CD4-positive, alpha-beta T cell treated with Interleukin-4 for 1 hour (primary cell): ENCODE results near the gene HSPBP1.

Experiments
- DNase-seq, 2 donors: peaks; one replicate each; pipeline ENCODE4 v3.0.0-alpha.2; 2020 to 2022

HSPBP1 gene, protein sequence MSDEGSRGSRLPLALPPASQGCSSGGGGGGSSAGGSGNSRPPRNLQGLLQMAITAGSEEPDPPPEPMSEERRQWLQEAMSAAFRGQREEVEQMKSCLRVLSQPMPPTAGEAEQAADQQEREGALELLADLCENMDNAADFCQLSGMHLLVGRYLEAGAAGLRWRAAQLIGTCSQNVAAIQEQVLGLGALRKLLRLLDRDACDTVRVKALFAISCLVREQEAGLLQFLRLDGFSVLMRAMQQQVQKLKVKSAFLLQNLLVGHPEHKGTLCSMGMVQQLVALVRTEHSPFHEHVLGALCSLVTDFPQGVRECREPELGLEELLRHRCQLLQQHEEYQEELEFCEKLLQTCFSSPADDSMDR

GRCh38 chr19:55279770-55280643 is at the start of gene HSPBP1:
HSPBP1 (minus strand) TSS chr19:55280110; CDS start chr19:55279608, 502 bp downstream.
- DNase-seq = peak; percentile 98

DNA sequence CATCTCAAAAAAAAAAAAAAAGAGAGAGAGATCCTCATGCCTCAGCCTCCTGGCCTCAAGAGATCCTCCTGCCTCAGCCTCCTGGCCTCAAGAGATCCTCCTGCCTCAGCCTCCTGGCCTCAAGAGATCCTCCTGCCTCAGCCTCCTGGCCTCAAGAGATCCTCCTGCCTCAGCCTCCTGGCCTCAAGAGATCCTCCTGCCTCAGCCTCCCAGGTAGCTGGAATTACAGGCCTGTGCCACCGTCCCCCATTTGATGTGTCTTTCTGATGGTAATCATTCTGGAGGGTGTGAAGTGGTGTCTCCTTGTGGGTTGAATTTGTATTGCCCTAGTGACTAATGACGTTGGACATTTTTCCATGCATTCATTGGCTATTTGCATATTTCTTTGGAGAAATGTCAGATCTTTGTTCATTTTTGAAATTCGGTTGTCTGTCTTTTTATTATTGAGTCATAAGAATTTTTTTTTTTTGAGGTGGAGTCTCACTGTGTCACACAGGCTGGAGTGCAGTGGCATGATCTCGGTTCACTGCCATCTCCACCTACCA is 48.9 kb upstream of the HSPBP1 start:
- peak in 1 of 2 donors; percentile 31 for DNase-seq

DNA sequence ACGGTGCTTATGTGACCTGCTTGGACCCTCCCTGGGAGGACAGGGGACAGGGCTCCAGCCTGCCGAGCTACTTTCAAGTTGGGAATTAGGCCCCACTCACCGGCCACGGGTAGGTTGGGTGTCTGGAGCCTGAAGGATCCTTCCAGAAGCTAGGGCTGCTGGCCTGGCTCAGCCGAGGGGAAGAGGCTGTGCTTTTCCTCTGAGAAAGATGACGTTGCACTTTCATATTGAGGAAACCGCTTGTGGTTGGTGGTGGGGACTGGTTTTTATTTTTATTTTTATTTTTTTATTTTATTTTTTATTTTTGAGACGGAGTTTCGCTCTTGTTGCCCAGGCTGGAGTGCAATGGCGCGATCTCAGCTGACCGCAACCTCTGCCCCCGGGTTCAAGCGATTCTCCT is 45.3 kb upstream of the HSPBP1 start, which contains the start of gene TMEM150B:
Gene TMEM150B (minus strand): TSS at position 170 of the 400 bp plus-strand sequence. CDS start 4,305 bp downstream, outside the sequence.
- DNase-seq = no peak

DNA sequence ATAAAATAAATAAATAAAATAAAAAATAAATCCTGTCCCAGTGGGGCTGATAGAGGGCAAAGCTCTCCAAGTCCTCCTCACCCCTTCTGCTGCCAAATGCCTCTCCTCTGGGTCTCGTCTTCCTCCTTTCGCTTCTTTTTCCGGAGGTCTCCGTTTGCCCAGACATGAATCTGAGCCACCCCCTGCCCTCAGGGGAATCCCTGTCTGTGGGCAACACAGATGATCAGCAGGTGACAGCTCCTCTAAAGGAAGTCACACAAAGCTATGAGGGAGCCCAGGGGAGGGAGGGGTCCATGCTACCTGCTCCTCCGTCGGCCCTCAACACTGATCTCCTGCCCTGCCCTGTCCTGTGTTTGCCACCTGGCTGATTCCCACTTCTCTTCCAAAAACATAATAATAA is 44.8 kb upstream of the HSPBP1 start:
- no peak for DNase-seq

DNA sequence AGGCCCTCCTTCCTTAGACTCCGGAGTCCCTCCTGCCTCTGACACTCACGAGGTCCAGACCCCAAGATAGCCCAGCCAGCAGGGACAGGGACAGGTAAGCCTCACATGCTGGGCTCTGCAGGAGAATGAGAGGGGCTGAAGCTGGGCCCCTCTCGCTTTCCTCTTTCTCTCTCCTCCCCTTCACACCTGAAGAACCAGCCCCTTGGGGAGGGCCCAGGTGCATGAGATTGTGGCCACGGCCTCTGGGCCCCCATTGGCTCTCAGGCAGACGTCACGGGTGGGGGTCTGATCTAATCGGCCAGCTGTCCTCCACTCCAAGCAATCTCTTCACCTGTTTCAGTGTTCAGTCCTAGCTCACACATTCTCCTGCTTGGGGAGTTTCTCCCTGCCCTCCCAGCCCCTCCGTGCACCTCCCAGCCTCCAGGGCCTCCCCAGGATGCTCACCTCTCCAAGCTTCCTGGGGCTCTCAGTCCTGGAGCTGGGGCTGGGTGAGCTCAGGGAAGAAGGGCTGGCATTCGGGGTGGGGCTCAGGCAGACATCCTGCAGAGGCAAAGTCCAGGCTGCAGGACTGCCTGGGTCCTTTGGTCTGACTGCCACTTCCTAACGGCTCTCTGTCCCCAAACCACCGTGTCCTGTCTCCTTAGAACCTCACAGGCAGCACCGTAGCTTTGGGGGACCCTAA is 42.4 kb upstream of the HSPBP1 start:
- DNase-seq = no peak

- DNase-seq = no peak
Measured at GRCh38 chr19:55321466-55322137, 41.7 kb upstream of the HSPBP1 start.

DNA sequence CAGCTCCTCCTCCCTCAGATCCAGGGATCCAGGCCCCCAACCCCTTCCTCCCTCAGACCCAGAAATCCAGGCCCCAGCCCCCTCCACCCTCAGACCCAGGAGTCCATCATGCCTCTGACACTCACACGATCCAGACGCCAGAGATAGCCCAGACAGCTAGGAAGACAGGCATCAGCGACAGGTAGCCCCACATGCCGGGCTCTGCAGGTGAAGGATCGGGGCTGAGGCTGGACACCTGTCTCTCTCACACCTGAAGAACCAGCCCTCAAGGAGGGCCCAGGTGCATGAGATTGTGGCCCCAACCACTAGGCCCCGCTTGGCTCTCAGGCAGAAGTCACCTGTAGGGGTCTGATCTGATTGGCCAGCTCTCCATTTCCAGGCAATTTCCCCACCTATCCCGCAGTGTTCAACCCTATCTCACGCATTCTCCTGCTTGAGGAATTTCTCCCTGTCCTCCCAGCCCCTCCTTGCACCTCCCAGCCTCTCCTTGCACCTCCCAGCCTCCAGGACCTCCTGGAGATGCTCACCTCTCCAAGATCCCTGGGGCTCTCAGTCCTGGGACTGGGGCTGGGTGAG is 41.0 kb upstream of the HSPBP1 start:
- no peak for DNase-seq

GRCh38 chr19:55319785-55320184 is 39.9 kb upstream of the HSPBP1 start:
- no peak for DNase-seq

- DNase-seq = no peak
Measured at GRCh38 chr19:55316646-55317045, 36.7 kb upstream of the HSPBP1 start.

DNA sequence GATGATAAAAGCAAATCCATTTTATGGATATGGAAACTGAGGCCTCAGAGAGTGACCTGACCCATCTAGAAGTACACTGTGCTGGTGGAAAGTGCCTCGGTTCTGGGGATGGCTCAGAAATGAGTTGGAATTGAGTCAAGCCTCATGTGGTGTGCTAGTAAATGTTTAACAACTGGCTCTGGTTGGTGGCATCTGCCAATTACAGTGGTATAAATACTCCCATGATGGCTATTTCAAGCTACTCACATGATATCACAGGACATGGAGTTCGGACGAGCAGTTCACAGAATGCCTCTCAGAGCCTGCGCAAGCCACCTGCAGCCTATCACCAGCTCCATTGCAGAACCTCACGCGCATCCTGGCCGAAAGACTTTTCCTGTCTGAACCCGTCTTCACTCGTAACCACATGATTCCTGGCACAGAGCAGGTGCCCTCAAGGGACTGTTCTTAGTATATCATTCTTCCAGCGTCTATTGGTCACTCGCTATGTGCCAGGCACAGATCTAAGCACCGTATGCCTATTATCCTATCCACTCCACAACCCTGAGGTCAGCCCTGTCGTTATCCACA is 36.1 kb upstream of the HSPBP1 start:
- no peak for DNase-seq

- DNase-seq = no peak
Measured at GRCh38 chr19:55314396-55314795, 34.5 kb upstream of the HSPBP1 start.

GRCh38 chr19:55312621-55313512 is 33.0 kb upstream of the HSPBP1 start:
- no peak for DNase-seq

DNA sequence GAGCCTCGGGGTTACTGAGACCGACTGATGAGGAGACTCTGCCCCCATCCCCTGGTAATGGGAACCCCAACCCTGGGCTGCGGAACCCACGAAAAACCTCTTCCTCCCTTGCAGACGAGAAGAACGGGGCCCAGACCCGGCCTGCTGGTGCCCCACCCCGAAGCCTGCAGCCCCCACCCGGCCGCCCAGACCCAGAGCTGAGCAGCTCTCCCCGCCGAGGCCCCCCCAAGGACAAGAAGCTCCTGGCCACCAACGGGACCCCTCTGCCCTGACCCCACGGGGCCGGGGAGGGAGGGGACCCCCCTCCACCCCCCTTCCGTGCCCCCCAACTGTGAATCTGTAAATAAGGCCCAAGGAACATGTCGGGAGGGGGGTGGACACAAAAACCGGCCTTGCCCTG is 31.9 kb upstream of the HSPBP1 start:
- DNase-seq = no peak

- DNase-seq = no peak
Measured at GRCh38 chr19:55311397-55311796, 31.5 kb upstream of the HSPBP1 start.

GRCh38 chr19:55310498-55310897 is 30.6 kb upstream of the HSPBP1 start:
- no peak for DNase-seq

- no peak for DNase-seq
Measured at GRCh38 chr19:55309448-55309847, 29.5 kb upstream of the HSPBP1 start.

DNA sequence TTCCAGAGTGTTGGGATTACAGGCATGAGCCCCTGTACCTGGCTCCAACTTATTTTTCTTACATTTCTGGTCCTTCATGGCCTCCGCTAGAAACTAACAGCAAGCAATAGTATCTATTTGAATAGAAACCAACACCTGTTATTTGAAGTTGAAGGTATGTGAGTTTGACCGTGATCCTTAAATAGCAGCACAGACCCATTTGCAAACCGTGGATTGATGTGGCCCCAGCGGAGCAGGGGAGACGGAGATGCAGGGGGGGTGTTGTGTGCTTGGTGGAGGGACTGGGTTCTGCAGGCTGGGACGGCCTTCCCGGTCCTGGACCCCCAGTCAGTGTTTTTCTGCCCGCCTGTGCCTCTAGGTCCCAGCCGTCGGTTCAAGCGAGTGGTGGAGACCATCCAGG is 28.4 kb upstream of the HSPBP1 start:
- DNase-seq = no peak

DNA sequence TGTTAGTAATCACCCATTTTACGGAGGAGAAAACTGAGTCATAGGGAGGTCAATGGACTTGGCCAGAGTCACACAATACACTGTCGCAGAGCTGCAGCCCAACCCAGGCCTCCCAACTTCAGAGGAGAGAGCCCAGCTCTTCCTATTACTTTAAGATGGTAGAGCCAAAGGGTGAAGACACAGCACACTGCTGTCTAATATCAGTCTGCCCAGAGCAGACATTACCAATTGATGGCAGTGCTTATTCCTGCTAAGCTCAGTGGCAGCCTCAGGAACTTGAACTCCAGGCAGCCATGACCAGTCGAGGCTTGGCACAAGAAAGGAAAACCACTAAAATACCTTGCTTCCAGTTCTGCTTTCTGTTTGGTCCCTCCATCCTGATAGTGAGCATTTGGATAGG is 26.8 kb upstream of the HSPBP1 start:
- DNase-seq = no peak

DNA sequence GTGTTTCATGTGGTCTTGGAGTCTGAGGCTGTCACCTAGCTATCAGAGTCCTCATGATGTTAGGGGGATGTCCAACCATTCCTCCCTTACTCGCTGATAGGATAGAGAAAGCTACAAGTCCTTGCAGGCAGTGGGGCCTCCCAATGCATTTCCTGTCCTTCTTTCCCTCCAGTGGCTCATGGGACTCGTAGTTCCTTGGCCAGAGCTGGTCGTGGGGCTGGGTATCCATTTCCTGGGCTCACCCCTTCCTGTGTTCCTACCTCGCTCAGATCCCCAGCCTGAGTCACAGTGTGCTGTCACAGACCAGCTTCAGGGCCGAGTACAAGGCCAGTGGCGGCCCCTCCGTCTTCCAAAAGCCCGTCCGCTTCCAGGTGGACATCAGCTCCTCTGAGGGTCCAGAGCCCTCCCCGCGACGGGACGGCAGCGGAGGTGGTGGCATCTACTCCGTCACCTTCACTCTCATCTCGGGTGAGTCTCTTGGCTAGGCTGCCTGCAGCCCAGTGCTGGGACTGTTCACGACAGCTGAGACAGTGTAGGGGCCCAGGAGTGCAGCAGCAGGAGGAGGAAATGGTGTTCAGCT is 26.2 kb upstream of the HSPBP1 start:
- no peak for DNase-seq

DNA sequence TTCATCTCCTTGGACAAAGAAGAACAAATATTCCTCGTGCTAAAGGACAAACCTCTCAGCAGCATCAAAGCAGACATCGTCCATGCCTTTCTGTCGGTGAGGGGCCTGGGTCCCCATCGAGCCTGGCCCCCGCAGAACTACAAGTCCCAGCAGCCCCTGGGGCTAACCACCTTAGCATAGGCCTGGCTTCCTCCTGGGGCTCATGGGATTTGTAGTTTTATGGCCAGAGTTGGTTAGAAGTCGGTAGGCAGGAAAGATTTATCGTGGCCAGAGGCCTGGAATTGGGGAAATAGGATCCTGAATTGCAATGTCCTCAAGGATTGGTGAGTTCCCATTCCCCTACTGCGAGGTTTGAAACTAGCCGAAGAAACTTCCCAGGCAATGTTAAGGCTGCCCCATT is 25.6 kb upstream of the HSPBP1 start:
- peak; percentile 54 to 65 for DNase-seq
